ENCODE data around the gene ZDHHC6. TPM values are rescaled to one million over a fixed set of nuclear protein-coding genes. Genes with fewer than 3 reads are reported as not detected.

ZDHHC6 gene
- total and polyA plus RNA-seq, 2 donors (not counting 1 experiment from before 2014, with no cell fraction given) = 30.5 to 61.2 TPM

- Histone ChIP-seq H3K4me2 (replicated peaks; ENCODE audit: low read depth, low read length, poor library complexity, severe bottlenecking) (no peak overlapping the region), H4K20me1 (ENCODE audit: control insufficient read depth, insufficient read depth, low read length, poor library complexity, severe bottlenecking) (no peaks in the 10 kb centered on the region), H3K4me3 (ENCODE audit: control extremely low read depth in 1 of 5, extremely low read depth in 1 of 5, insufficient read depth in 1 of 5, low read depth in 2 of 5, low read length in 4 of 5) (no peak overlapping the region), H3K9me3 (ENCODE audit: control extremely low read depth in 1 of 3, control insufficient read depth in 2 of 3, insufficient read depth in 1 of 3, low read length in 2 of 3) (no peaks in the 10 kb centered on the region), H3K79me2 (ENCODE audit: control insufficient read depth, insufficient read depth, low read length) (peaks cover 6% of the 10 kb centered on the region), H3K27me3 (replicated peaks in 1 of 4; ENCODE audit: control extremely low read depth in 1 of 4, control insufficient read depth in 3 of 4, insufficient read depth in 4 of 4, low read length in 3 of 4) (no peaks in the 10 kb centered on the region), H2AFZ (ENCODE audit: insufficient read depth, low read depth, low read length, poor library complexity, severe bottlenecking) (no peak overlapping the region), H3K27ac (ENCODE audit: low read length in 2 of 2) (no peak overlapping the region), H3K9ac (ENCODE audit: low read length) (no peak overlapping the region), H3K4me1 (ENCODE audit: control insufficient read depth in 2 of 2, insufficient read depth in 2 of 2, low read length in 2 of 2) (no peaks in the 10 kb centered on the region), H3K36me3 (replicated peaks in 1 of 2; ENCODE audit: control extremely low read depth in 1 of 2, control insufficient read depth in 1 of 2, extremely low read depth in 1 of 2, insufficient read depth in 2 of 2, low read length in 1 of 2) (peaks cover 0 to 1% of the 10 kb centered on the region in 2 experiments)
- POLR2A ChIA-PET = no interaction called here
- H3K4me3 Mint-ChIP-seq = no peak overlapping the region
- H3K27ac Mint-ChIP-seq = no peak overlapping the region
- no peaks in the 10 kb centered on the region for H3K4me1 Mint-ChIP-seq
- TF ChIP-seq EZH2 (IDR thresholded peaks at IDR 0.05; ENCODE audit: borderline replicate concordance, insufficient read depth, low read depth, low read length, poor library complexity, severe bottlenecking) (no peak), CTCF (IDR thresholded peaks at IDR 0.05) (no peak)
- H3K27me3 Mint-ChIP-seq = no peaks in the 10 kb centered on the region
- intact Hi-C loops (cut with micrococcal nuclease) = no loop called here
- ATAC-seq (ENCODE audit: low read depth) (no peak), DNase-seq (no peak)
- CTCF ChIA-PET = interaction anchor here (1.9 kb wide), 1 partner anchor 16 kb away, joined by 11 read pairs; no protein-coding TSS in a partner anchor
- H3K9me3 Mint-ChIP-seq (ENCODE audit: insufficient read depth) = no peaks in the 10 kb centered on the region
Observed at GRCh38 chr10:112487964-112488363, 41.2 kb upstream of the ZDHHC6 start.

- Histone ChIP-seq H3K36me3 (replicated peaks in 1 of 2; ENCODE audit: control extremely low read depth in 1 of 2, control insufficient read depth in 1 of 2, extremely low read depth in 1 of 2, insufficient read depth in 2 of 2, low read length in 1 of 2) (peaks cover 0 to 1% of the 10 kb centered on the region in 2 experiments), H2AFZ (ENCODE audit: insufficient read depth, low read depth, low read length, poor library complexity, severe bottlenecking) (no peak overlapping the region), H3K4me1 (ENCODE audit: control insufficient read depth in 2 of 2, insufficient read depth in 2 of 2, low read length in 2 of 2) (no peaks in the 10 kb centered on the region), H3K9me3 (ENCODE audit: control extremely low read depth in 1 of 3, control insufficient read depth in 2 of 3, insufficient read depth in 1 of 3, low read length in 2 of 3) (no peaks in the 10 kb centered on the region), H3K27me3 (replicated peaks in 1 of 4; ENCODE audit: control extremely low read depth in 1 of 4, control insufficient read depth in 3 of 4, insufficient read depth in 4 of 4, low read length in 3 of 4) (no peaks in the 10 kb centered on the region), H3K4me2 (replicated peaks; ENCODE audit: low read depth, low read length, poor library complexity, severe bottlenecking) (no peak overlapping the region), H4K20me1 (ENCODE audit: control insufficient read depth, insufficient read depth, low read length, poor library complexity, severe bottlenecking) (peaks cover 3% of the 10 kb centered on the region), H3K4me3 (ENCODE audit: control extremely low read depth in 1 of 5, extremely low read depth in 1 of 5, insufficient read depth in 1 of 5, low read depth in 2 of 5, low read length in 4 of 5) (no peak overlapping the region), H3K27ac (ENCODE audit: low read length in 2 of 2) (no peak overlapping the region), H3K9ac (ENCODE audit: low read length) (no peak overlapping the region), H3K79me2 (ENCODE audit: control insufficient read depth, insufficient read depth, low read length) (peaks cover 15% of the 10 kb centered on the region)
- intact Hi-C loops (cut with micrococcal nuclease) = no loop called here
- TF ChIP-seq EZH2 (IDR thresholded peaks at IDR 0.05; ENCODE audit: borderline replicate concordance, insufficient read depth, low read depth, low read length, poor library complexity, severe bottlenecking) = no peak
- TF ChIP-seq CTCF (IDR thresholded peaks at IDR 0.05) = no peak
- Mint-ChIP-seq H3K4me1 (no peaks in the 10 kb centered on the region), H3K4me3 (no peak overlapping the region), H3K27ac (no peak overlapping the region), H3K9me3 (ENCODE audit: insufficient read depth) (no peaks in the 10 kb centered on the region), H3K27me3 (no peaks in the 10 kb centered on the region)
- ChIA-PET CTCF (interaction anchor here (1.3 to 2.9 kb wide), 2 partner anchors 12 to 23 kb away, joined by 3 to 11 read pairs; no protein-coding TSS in a partner anchor), POLR2A (no interaction called here)
- no peak for ATAC-seq (ENCODE audit: low read depth)
- WGBS (ENCODE audit: insufficient coverage) = no CpG with 5 or more reads among the region's 2 CpGs
- DNase-seq = no peak
Observed at GRCh38 chr10:112484399-112484798, 37.7 kb upstream of the ZDHHC6 start.

Measured in B cell (primary cell).